NCI-H69 (cell line): ENCODE results near the gene DYNC1I1.

ENCODE experiments used
- DNase-seq: peaks from one replicate; lab custom pipeline; 2025; lab: John Stamatoyannopoulos, UW

Gene DYNC1I1

GRCh38 chr7:95971716-95972115 is 199.4 kb downstream of the DYNC1I1 start:
- no peak for DNase-seq

- DNase-seq = no peak
Observed at GRCh38 chr7:95972523-95972922, 200.2 kb downstream of the DYNC1I1 start.

- peak; percentile 38 for DNase-seq
Observed at GRCh38 chr7:95974108-95974507, 201.8 kb downstream of the DYNC1I1 start.

GRCh38 chr7:95976369-95977060 is 204.2 kb downstream of the DYNC1I1 start:
- peak; percentile 98 for DNase-seq

GRCh38 chr7:95977994-95978393 is 205.6 kb downstream of the DYNC1I1 start:
- no peak for DNase-seq

- DNase-seq = no peak
Observed at GRCh38 chr7:95980167-95980566, 207.8 kb downstream of the DYNC1I1 start.

- DNase-seq = no peak
Observed at GRCh38 chr7:95980706-95981105, 208.4 kb downstream of the DYNC1I1 start.

GRCh38 chr7:95986178-95986764 is 213.9 kb downstream of the DYNC1I1 start:
- DNase-seq = no peak

GRCh38 chr7:95989301-95989700 is 216.9 kb downstream of the DYNC1I1 start:
- DNase-seq = no peak

- peak; percentile 61 for DNase-seq
Observed at GRCh38 chr7:95993380-95993779, 221.0 kb downstream of the DYNC1I1 start.

- DNase-seq = peak; percentile 73
Observed at GRCh38 chr7:95996174-95996573, 223.8 kb downstream of the DYNC1I1 start.

- DNase-seq = no peak
Observed at GRCh38 chr7:95996886-95997285, 224.5 kb downstream of the DYNC1I1 start.

- no peak for DNase-seq
Observed at GRCh38 chr7:95997632-95998031, 225.3 kb downstream of the DYNC1I1 start.

GRCh38 chr7:95999481-95999880 is 227.1 kb downstream of the DYNC1I1 start:
- DNase-seq = no peak

GRCh38 chr7:96004578-96004977 is 232.2 kb downstream of the DYNC1I1 start:
- peak; percentile 42 for DNase-seq

GRCh38 chr7:96005271-96005670 is 232.9 kb downstream of the DYNC1I1 start:
- no peak for DNase-seq

GRCh38 chr7:96009148-96009547 is 236.8 kb downstream of the DYNC1I1 start:
- no peak for DNase-seq

GRCh38 chr7:96013836-96014235 is 241.5 kb downstream of the DYNC1I1 start:
- no peak for DNase-seq

- no peak for DNase-seq
Observed at GRCh38 chr7:96014617-96015016, 242.3 kb downstream of the DYNC1I1 start.

GRCh38 chr7:96016056-96016586 is 243.8 kb downstream of the DYNC1I1 start:
- DNase-seq = no peak

GRCh38 chr7:96016735-96017134 is 244.4 kb downstream of the DYNC1I1 start:
- no peak for DNase-seq

GRCh38 chr7:96017877-96018276 is 245.5 kb downstream of the DYNC1I1 start:
- DNase-seq = peak; percentile 91

- no peak for DNase-seq
Observed at GRCh38 chr7:96021568-96021967, 249.2 kb downstream of the DYNC1I1 start.

- peak; percentile 32 for DNase-seq
Observed at GRCh38 chr7:96023387-96023786, 251.0 kb downstream of the DYNC1I1 start.
